NCI-H510A treated with DMSO at 0.1 percent for 48 hours (cell line): ENCODE results near the gene RCVRN.
A peak's percentile ranks its signal among the peaks of the same experiment; 100 is the strongest.

Source experiments
- DNase-seq: peaks from one replicate; lab custom pipeline; 2025; lab: John Stamatoyannopoulos, UW

The RCVRN gene

DNA sequence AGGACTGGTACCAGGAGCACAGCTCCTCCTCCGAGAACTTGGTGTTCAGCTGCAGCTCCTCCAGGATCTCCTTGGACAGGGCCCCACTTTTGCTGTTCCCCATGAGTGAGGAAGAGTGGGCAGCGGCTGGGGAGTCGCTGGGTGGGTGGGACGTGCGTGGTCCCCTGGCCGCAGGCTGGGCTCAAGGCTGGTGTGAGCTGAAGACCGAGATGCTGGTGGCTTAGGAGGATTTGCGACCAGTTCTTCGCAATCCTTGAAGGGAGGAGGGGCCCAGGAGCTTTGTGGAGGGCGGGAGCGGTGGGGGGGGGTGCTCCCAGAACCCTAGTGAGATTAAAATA is at the start of gene RCVRN:
RCVRN (minus strand) TSS at position 194 of the 338 bp plus-strand sequence; CDS start at position 103, 91 bp downstream.
- no peak for DNase-seq

DNA sequence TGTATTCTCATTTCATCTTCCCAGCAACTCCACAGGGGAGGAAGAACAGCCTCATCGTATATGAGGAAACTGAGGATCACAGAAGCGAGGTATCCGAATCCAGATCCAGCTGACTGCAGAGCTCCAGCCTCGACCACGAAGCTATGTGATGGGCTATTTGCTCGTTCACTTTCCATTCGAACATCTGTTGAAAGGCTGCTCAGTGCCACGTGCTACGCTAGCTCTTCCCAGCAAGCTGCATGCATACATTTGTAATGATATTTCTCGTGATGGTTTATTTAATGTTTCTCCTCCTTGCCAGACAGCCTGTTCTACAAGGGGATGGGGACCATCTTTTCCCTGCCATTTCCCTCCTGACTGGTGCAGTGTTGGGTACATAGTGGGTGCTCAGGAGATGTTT is 48.4 kb upstream of the RCVRN start:
- DNase-seq = no peak

DNA sequence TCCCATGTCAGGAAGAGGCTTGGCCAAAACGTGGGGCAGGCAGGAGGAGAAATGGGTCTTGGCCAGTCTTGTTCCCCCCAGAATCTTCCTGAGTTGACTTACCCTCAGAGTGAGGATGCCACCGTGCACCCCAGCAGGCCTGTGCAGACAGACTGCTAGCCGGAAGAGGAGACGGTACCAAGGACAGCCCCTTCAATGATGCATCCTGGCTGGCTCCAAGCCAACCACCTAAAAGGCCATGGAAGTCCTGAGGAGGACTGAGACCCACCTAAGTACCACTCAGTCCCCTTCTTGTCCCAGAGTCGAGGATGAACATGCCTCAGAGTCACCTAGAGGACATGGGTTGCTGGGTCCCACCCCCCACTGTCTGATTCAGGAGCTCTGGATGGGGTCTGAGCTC is 46.7 kb upstream of the RCVRN start:
- DNase-seq = no peak

DNA sequence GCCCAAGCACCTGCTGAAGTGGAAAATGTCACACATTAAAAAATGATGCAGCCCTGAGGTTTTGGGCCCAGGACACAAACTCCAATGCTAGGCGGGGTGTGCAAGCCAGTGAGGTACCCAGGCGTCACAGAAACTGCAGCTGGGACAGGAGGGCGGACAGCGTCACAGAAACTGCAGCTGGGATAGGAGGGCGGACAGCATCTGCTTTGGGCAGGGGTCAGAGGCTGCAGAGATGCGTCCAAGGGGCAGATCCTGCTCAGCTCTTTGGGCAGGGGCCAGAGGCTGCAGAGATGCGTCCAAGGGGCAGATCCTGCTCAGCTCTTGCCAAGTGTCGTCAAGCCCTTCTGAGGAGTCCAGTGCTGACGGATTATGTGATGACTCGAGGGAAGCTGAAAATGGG is 43.9 kb upstream of the RCVRN start:
- DNase-seq = no peak

DNA sequence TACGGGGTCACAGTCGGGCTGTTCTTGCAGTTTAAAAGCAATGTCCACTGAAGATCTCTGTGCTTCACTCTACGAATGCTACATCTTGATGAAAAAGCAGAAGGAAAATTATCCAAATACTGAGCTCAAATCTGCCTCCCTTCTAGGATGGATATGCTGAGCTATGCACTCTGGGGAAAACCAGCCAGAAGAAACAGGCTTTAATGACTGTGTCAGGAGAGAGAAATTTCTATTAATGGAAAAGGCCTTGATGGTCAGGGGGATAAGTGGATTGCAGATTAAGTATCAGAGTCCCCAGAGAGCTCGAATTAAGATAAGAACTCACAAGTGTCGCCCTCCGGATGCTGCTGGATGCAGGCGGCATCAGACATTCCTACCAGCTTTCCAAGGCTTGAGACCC is 39.6 kb upstream of the RCVRN start:
- no peak for DNase-seq

DNA sequence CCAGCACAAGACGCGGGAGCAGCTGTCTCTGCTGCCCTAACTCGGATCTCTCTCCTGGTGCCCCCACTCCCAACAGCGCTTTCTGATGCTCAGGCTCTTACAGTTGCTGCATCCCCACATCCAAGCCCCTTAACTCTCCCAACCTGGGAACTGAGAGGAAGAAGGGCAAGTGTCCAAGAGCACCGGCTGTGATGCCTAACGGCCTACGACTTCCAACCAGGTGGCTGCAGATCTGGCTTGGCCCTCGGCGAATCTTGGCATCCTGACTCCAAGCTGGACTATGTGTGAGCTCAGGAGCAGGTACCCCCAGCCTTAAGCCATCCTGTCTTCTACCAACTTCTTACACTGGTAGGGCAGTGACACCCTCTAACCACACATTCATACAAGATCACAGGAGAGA is 38.3 kb upstream of the RCVRN start:
- no peak for DNase-seq

DNA sequence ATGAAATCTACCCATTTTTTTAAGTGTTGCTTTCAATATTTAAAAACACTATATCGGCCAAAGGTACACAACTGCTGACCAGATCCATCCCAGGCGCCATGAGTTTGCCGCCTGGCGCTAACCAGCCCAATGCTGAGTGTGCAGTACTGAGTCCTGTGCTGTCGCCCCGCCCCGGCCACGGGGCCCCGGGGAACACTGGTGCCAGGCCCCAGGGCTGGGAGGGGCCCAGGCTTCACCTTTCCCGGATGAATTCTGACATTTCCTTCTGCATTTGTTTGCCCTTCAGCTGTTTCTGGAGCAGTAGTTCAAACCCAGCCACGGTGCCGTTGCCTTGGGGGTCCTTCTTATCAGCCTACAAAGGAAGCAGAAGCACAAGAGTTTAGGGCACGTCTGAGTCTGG is 37.8 kb upstream of the RCVRN start:
- no peak for DNase-seq

DNA sequence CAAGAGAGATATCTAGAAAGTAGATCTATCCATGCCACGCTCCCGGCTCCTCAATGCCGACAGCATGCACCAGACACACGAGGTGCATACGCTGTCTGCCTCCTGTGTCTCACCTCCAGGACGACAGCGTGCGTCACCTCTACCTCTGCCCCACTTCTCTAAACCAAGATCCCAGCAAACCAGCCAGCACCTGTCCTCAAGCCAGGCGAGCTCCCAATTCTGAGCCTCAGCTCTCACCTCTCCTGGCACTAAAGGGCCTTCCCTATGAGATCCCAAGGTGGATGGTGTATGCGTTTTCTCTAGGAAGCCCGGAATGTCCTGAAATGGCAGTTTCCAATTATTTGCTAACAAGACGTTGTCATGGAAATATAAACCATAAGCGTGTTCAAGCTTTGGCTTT is 36.2 kb upstream of the RCVRN start:
- DNase-seq = no peak

DNA sequence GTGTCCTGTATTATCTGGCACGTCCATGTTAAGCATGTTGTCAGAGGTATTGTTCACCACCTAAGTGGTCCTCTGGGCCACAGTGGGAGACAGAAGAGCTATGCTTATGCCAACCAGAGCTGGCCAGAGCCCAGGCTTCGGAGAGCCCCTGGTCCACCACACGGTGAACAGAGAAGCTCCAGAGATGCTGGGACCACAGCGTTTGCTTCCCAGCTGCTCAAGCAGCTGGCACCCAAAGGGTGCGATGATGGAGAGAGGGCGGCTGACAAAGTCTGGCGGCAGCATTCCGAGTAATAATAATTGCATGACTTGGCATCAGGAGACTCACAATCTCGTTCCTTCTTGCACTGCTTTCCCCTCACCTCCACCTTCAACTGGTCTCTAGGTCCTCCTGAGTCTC is 35.8 kb upstream of the RCVRN start:
- no peak for DNase-seq

DNA sequence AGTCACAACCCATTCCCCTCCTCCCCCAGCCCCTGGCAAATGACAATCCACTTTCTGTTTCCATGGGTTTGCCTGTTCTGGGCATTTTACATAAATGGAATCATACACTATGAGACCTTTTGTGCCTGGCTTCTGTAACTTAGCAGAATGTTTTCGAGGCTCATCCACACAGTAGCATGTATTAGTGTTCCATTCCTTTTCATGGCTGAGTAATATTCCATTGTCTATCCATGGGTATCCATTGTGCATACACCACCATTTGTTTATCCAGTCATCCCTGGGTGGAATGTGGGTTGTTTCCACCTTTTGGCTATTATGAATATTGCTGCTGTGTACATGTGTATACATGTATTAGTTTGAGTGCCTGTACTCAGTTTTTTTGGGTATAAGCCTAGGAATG is 33.7 kb upstream of the RCVRN start:
- DNase-seq = no peak

DNA sequence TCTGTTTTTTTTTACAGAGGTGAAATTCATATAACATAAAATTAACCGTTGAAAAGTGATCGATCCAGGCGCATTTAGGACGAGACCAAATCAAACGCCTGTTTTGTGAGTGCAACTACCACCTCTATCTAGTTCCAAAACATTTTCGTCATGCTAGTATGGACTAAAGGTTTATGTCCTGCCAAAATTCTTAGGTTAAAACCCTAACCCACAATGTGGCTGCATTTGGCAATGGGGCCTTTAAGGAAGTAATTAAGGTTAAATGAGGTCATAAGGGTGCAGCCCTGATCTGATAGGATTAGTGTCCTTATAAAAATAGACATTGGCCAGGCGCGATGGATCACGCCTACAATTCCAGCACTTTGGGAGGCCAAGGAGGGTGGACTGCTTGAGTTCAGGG is 32.8 kb upstream of the RCVRN start:
- DNase-seq = no peak

DNA sequence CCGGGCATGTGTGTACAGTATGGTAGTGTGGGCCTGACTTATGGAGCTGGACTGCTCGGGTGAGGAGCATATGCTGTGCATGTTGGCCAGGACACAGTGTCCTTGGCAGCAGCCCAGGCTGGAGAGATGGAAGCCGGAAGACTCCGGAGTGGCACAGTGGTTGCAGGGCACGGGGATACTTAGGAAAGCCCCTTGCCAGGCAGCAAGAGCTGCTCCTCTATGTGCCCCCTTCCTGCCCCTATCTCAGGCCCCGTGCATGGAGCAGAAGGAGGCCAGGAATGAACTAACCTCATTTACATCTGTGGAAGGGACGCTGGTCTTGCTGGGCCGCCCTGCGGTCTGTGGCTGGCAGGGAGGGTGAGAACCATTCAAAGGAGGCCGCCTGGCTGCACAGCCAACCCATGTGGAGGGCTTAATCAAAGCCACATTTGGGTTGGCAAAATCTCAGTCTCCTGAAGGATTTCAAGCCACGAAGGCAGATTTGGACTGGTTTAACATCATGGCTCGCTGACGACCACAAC is 32.2 kb upstream of the RCVRN start:
- DNase-seq = no peak

DNA sequence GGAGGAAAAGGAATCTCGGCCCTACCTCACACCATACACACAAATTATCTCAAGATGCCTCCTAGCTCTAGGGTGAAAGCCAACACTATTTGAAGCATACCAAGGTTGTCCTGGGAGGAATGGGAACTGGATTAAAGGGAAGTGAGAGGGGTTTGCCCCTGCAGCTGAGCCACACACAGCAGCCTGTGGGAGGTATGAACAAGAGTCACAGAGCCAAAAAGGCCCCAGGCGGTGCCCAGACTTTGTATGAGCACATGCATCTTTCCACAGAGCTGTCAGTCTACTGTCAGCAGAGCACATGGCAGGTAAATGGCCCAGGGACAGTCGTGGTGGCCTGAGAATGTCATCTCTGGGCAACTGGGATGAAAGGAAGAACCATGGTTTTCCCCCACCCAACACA is 31.0 kb upstream of the RCVRN start:
- no peak for DNase-seq

DNA sequence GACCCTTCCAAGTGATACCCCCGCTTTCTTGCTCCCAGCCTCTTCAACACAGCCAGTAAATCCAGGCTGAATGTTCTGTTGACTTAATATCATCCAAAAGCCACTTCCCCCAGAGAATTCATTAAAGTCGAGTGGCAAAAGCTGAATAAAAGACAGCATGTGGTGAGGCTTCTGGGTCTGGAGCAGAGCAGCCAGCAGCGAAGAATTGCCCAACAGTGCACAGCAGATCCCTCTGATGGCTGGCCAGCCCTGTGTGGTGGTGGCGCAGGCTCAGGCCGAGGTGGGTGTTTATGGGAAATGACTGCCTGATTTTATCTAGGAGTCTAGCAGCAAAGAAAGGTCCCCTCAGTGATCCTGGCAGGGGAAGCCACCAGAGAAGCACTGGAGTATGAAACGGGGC is 30.3 kb upstream of the RCVRN start:
- no peak for DNase-seq

DNA sequence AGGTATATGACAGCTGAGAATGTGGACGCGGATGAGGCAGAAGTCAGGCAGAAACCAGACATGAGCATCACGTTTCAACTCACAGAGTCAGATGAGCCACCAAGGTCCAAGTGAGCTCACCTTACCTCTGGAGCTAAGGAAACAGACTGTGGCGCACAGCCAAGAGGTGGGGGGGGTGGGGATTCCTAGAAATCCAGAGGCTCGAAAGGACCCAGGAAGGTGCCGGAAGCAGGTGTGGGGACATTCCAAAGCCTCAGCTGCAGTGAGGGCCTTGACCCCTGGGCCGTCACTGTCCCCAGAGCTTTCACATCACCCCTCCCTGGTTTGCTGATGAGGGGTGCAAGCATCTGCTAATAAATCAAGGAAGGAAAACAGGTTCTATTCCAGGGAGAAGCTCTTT is 29.3 kb upstream of the RCVRN start:
- no peak for DNase-seq

DNA sequence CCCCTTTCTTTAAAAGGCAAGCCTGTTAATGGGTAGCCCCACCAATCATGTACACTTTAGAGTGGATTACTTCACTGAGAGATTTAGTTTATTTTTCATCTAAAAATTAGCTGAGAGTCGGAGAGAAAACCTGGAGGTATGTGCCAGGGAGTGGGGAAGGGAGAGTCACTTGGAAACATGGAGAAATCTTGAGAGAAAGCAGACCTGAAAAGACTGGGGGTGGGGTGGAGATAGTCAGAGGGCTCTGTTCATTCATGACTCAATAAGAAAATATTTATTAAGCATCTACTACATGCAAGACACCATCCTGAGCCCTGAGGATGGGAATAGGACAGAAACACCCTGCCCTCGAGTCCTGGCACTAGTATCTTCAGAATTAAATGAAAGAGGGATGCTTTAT is 27.4 kb upstream of the RCVRN start:
- DNase-seq = no peak

DNA sequence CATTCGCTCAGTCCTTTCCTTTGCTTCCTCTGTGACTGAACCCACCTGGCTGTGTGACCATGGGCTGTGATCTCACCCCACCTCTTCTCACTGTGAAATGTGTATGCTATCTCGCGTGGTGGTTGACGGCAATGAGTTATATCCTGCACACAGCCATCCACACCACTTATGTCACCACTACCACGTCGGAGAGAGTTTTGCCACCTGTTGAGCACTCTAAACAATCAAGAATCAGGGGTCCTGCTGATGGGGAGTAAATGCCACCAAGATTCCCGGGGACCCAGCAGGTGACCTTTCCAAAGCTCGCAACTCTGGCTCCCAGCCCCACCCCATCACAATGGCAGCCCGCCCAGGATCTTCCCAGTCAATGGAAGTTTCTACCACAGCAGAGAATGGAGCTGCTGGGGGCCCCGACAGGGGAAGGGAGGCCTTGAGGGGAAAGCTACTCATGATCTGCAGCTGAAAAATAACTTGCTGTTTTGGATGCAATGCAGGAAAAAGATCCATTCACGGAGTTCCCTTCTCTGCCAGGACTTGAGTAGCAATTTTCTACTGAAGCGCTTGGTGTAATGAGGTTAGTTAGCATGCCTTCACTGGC is 26.2 kb upstream of the RCVRN start:
- DNase-seq = no peak

DNA sequence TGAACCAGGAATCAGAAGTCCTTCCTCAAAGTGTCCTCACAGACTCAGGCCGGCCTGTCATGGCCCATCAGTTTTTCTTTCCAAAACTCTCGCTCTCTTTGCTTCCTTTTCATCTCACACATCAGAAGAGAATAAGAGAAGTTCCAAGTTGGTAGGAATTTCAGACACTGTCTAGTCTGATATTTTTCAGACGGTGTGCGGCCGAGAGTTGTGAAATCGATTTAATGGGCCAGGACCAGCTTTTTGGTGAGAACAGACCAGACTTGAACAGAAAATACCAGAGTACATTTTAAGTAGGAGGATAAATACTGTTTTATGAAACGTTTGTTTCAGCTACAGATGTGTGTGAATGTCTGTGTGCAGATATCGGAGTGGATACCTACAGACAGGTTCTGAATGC is 24.8 kb upstream of the RCVRN start:
- DNase-seq = no peak

DNA sequence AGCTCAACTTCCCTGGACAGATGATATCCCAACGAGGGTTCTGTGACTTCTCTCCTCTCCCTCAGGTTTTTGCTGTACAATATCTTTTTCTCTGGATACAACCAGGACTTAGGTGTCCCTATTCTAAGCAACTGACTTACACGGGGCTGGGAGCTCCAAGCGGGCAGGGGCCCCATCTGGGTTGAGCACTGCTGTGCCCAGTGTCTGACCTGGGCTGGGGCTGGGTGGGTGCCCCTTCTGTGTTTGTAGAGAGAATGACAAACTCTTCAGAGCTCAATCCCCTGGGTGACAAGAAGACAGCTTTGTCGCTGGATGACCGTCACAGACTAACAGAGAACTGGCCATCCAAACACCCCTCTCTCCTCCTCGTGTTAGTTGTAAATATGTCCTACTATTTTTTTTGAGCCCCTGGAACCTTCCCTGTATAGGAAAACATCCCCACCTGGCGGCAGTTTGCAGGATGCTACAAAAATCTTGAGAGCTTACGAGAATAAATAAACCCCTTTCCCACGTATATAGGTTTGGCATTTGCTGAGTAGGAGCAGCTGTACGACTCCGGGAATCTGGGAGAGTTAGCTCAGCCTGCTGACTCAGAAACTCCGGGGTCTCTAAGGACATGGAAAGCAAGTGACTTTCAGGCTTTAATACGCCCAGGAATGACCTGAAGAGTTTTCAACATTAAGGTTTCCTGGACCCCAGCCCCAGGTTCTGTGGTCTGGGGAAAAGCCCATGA is 23.7 kb upstream of the RCVRN start:
- no peak for DNase-seq

DNA sequence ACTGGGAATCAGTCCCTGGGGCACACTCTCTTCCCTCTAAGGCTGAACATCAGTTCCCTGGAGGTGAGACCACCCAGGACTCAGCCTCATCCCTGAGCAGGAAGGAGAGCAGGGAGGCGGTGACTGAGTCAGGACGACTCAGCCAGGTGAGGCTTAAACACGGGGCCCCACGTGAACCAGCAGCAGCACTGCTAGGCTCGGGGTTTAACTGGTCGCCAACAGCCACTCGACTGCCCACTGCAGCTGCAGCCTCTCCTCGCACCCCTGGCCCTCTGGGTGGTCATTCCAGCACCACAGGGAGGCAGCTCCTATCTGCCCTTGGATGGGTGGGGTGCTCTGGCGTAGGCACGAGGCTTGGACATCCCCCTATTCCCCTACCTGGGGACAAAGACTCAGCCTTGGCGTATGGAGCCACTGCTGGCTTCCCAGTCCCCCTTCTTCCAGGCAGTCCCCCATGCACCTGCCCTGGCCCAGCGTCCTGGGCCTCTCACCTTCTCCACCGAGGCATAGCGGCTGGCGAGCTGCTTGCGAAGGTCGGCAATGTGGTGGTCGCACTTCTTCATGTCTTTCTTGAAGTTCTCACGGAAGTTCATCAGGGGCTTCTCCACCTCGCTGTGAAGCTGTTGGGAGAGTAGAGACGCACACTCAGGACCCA is 21.2 kb upstream of the RCVRN start:
- DNase-seq = no peak

DNA sequence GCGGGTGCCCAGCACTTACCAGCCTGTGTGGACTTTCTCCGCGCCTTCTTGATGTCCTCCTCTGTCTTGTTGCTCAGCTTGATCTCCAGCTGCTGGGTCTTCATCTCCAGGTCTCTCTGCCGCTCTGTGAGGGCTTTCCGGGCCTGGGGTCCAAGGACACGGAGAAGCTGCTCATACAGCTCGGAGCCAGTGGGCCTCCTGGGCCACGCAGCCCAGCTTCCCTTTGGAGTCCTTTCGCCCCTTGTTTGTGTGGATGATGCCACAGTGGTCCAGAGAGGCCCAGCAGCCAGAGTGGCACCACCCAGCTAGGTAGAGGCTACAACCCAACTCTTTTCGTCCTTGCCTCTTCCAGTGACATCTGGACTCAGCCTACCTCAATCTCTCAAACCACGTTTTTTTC is 20.4 kb upstream of the RCVRN start:
- DNase-seq = no peak

DNA sequence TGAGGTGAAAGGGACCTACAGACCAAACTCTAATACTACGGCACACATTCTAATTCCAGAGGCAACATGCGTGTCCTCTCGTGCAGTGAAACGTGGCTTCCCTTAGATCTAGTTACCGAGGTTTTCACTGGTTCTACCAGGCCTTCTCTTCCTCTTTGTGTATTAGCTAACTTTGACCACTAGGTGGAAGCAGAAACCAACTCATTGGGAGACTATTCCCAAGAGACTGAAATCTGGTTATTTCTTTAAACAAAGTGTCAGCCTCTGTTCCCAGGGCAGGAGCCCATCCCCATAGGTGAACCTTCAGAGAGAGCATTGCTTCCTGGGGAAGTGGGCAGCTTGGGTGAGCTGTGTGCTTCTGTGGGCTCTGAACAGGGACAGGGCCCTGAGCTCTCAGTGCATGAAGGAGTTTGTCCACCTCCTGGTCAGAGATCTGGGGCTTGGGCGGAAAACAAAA is 19.7 kb upstream of the RCVRN start:
- DNase-seq = peak; percentile 10
